GM21360 (cell line): ENCODE data around the gene SCGB1D1.

Experiments used
- ATAC-seq: cut with Tn5 transposase; IDR thresholded peaks from one replicate; pipeline ENCODE4 v1.9.1; 2021; ENCODE audit warnings: mild to moderate bottlenecking, moderate library complexity; ENCODE audit not compliant: unreplicated experiment

Gene SCGB1D1, protein sequence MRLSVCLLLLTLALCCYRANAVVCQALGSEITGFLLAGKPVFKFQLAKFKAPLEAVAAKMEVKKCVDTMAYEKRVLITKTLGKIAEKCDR

GRCh38 chr11:62190011-62190410 is at the start of gene SCGB1D1:
Gene SCGB1D1, plus strand, starts transcription at chr11:62190216. Its CDS starts 69 bp downstream, at chr11:62190285.
- no peak for ATAC-seq

GRCh38 chr11:62140304-62141110 is 49.5 kb upstream of the SCGB1D1 start:
- no peak for ATAC-seq

DNA sequence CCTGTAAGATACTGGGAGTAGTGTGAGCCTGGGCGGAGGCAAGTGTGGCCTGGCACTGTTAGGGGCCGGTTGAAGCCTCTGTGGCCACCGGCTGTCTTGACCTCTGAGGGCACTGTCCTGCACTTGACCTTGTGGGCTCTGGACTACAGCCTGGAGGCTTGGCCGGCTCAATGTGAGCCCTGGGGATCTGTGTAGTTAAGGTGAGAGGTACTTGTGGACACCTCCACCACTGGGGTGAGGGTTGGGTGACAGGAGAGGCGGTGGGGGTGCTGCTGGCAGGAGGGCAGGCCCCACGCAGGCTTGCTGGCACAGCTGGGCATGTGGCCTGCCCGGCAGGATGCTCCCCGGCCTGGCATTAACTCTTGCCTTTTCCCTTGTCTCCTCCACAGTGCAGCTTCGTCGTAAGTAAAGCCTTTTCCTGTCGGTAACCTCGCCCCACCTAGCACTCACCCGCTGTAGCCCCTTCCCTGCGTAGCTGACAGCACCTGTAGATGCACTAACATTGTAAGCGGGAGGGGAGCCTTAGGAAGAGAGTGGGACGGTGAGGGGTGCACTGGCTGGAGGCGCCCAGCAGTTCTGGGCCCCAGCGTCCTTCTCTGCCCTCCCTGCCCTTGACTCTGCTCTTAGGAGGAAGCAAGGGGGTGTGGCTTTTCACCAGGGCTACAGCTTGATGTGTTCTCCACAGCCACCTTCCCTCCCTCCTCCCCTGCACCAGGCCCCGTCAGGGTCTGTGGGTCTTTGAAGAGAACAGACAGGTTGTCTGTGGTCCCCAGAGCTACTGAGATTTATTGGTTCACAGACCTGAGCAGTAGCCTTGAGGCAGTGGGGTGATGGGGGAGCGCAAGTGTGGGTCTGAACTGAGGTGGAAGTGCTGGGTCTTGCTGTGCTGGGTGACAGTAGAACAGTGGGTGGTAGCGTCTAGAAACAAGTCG is 48.6 kb upstream of the SCGB1D1 start:
- no peak for ATAC-seq

DNA sequence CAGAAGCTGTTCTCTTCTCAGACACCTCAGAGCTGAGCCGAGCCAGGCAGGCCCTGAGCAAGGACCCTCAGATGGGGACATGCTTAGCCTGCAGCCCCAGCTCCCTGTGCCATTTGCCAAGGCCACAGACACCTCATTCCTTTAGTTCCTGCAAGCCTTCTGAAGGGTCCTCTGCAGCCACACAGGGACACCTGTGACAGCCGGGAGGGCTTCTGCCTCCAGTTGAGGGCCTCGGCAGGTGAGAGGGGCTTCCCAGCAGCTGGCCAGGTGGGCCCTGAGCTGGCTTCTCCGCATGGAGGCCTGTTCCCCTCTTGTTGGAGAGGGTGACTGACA is 48.0 kb upstream of the SCGB1D1 start:
- ATAC-seq = no peak

DNA sequence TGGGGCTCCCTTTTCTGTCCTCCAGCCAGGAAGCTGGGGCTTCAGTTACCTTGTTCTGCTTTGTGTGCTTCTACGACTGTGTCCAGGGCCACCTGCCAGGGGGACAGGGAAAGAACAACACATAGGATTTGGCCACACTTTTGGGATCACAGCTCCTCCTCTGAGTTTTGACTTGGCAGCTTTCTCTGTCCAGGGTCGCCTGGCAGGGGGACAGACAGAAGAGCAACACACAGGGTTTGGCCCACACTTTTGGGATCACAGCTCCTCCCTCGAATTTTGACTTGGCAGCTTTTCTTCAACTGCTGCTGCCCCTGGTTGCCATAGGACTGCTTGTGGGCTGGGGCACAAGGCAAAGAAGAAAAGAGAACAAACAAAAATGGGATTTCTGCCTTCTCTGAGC is 47.1 kb upstream of the SCGB1D1 start:
- no peak for ATAC-seq

GRCh38 chr11:62143727-62144126 is 46.3 kb upstream of the SCGB1D1 start:
- no peak for ATAC-seq

GRCh38 chr11:62144641-62145255 is 45.3 kb upstream of the SCGB1D1 start:
- no peak for ATAC-seq

DNA sequence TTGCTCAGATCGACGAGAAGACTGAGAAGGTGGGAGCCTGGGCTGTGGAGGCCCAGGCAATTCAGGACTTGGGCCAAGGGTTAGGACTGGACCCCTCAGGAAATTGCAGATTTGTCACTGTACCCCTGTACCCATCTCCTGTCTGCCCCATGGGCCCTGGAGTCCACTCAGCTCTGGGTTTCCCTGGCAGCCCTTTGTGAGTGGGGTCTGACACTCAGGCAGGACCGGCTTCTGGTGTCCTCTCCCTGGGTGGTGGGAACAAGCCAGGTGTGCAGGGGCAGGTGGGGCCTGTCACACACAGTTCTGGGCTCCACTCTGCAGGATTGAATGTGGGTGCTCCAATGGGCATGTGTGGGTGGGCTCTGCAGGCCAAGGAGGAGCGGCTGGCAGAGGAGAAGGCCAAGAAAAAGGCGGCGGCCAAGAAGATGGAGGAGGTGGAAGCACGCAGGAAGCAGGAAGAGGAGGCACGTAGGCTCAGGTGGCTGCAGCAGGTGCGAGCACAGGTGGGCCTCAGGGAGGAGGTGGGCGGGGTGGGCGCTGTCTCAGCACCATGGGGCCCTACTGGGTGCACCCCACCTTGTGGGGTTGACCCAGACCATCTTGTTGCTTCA is 44.6 kb upstream of the SCGB1D1 start:
- no peak for ATAC-seq

DNA sequence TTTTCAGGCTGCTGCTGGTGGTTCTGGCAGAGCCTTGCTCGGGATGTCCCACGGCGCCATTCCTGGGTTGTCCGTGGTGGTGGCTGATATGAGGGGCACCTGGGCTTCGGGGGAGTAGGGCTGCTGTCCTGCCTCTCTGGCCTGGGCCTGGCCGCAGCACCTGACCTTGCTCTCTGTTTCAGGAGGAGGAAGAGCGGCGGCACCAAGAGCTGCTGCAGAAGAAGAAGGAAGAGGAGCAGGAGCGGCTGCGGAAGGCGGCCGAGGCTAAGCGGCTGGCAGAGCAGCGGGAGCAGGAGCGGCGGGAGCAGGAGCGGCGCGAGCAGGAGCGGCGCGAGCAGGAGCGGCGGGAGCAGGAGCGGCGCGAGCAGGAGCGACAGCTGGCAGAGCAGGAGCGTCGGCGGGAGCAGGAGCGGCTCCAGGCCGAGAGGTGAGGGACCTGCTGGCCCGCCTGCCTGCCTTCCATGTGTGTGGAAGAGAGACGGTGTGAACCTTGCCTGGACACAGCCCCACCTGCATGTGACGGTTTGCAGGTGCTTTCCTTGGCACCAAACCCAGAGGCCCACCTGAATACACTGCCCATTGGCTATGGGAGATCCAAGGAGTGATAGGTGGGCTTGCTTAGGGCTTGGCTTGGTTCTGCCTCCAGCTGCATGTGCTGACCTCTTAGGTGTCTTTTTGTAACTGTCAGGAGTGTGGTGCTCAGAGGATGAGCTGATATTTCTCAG is 43.4 kb upstream of the SCGB1D1 start:
- ATAC-seq = no peak

GRCh38 chr11:62147545-62147944 is 42.5 kb upstream of the SCGB1D1 start:
- ATAC-seq = no peak

- ATAC-seq = no peak
Observed at GRCh38 chr11:62148271-62148980, 41.6 kb upstream of the SCGB1D1 start.

- ATAC-seq = no peak
Observed at GRCh38 chr11:62149986-62150886, 39.8 kb upstream of the SCGB1D1 start.

DNA sequence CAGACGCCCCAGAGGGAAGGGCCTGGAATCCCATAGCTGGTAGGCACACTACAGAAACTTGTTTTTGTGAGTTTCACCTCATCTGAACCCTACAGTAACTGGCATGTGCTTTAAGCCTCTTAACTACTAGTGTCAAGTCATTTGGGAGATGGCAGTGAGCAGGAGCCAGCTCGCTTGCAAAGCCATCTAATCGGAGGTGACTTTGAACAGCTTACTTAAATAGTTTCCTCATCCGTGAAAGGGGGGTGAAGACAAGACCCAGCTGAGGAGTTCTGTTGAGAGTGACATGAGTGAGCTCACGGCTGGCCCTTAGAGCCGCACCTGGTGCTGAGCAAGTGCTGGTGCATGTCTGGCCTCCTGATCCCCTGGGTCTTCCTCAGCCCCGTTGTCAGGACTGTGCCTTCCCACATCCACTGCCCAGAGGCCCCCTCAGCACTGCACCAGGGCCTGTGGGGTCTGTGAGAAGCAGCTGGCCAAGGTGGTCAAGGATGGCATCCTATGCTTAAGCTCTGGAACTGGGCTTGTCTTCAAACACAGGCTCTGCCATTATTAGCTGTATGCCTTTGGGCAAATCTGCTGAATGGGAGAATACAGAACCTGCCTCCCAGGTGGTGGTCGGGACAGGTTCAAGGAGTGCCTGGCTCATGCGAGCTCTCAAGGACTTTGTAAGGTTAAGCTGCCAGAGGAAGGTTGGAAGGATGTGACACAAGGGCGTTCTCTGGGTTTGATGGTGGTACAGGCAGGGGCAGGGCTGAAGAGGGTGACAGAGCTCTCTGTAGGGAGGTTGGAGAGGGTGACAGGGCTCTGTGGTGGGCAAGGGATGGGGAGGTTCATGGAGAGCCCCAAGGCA is 38.9 kb upstream of the SCGB1D1 start:
- no peak for ATAC-seq

GRCh38 chr11:62151737-62152102 is 38.3 kb upstream of the SCGB1D1 start:
- ATAC-seq = no peak

DNA sequence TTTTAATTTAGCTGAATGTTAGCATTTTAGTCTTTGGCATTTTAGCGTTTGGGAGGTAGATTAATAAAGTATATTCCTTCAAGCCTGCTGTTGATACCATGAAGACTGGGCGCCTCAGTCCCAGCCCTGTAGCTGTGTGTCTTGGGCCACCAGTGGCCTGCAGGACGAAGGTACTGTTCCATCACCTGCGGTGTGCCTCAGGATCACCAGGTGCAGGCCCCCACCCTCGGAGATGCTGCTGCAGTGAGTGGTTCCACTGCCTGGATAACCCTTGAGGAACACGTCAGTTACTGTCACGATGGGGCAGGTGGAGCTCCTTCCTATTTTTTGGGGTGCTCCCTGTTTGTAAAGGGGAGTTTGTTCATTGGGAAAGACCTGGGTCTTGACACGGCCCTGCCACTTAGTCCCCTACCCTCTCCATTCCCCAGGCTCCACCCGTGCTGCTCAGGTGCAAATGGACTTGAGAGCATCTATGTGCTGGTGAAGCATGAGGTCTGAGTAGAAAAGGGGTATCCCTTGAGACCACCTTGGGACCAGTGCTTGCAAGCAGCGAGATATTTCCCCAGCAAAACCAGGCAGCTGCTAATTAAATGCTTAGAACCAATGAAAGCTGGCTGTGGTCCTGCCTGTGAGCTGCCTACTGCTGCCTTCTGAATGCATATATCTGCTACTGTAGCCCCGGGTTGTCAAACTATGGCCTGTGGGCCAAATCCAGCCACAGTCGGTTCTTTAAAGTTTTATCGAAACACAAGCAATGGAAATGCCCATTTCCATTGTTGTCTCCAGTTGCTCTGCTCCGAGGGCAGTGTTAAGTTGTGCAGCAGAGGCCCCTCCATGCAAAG is 37.5 kb upstream of the SCGB1D1 start:
- no peak for ATAC-seq

DNA sequence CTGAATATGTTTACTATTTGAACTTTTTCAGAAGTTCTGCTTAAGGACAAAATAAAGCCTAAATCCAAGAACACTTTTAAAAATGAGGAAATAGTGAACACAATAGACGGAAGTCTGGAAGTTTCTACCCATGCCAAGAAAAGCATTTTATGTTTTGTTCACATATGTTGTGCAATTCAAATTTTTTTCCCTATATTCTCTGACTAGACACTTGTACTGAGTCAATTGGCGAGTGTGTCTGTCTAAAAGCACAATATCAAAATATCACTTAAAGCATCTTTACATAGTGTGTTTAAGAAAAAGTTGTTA is 37.0 kb upstream of the SCGB1D1 start:
- ATAC-seq = no peak

DNA sequence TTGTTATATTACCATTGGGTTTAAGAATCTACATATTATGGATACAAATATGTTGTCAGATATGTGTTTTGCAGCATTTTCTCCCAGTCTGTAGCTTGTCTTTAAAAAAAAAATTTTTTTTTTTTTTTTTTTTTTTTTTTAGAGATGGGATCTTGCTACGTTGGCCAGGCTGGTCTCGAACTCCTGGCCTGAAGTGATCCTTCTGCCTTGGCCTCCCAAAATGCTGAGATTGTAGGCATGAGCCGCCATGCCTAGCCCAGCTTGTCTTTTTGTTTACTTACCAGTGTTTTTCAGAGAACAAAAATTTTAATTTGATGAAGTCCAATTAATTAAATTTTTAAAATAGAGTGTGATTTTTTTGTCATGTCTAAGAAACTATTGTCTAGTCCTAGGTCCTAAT is 36.4 kb upstream of the SCGB1D1 start:
- no peak for ATAC-seq
